Ascending aorta (tissue), 2 donors: Measurements from ENCODE around the gene LYRM4. TPM values are rescaled to one million over a fixed set of nuclear protein-coding genes. Genes with fewer than 3 reads are reported as not detected.

ENCODE experiments used
- DNase-seq, 2 donors: peaks; one replicate each; pipeline ENCODE4 v3.0.0-alpha.2; 2019; ENCODE audit warnings: low spot score in 2 of 2
- H3K27ac ChIP-seq, 2 donors: fragments of 200-600 bp; sonication (generic); one replicate each; pipeline ENCODE4 v1.5.1; 2016 to 2017; ENCODE audit warnings: mild to moderate bottlenecking in 1 of 2
- H3K27me3 ChIP-seq: fragments of 200-600 bp; sonication (generic); one replicate; pipeline ENCODE4 v1.5.1; 2017
- H3K36me3 ChIP-seq, 2 donors: fragments of 200-600 bp; sonication (generic); one replicate each; pipeline ENCODE4 v1.5.1; 2016
- H3K4me1 ChIP-seq, 2 donors: fragments of 200-600 bp; sonication (generic); one replicate each; pipeline ENCODE4 v1.5.1; 2016 to 2017; ENCODE audit warnings: mild to moderate bottlenecking in 1 of 2
- H3K4me3 ChIP-seq, 2 donors: fragments of 200-600 bp; sonication (generic); one replicate each; pipeline ENCODE4 v1.5.1; 2016 to 2017; ENCODE audit warnings: mild to moderate bottlenecking in 1 of 2
- H3K9me3 ChIP-seq, 2 donors: fragments of 200-600 bp; sonication (generic); one replicate each; pipeline ENCODE4 v1.5.1; 2016
- CTCF ChIP-seq, 3 experiments: fragments of 200-600 bp in 2 of 3; fragments of 450-650 bp in 1 of 3; sonication (generic) in 2 of 3; IDR thresholded peaks; one replicate each; pipeline ENCODE4 v1.5.1; 2016 to 2019; ENCODE audit warnings: antibody characterized with exemption in 3 of 3, mild to moderate bottlenecking in 1 of 3, moderate library complexity in 1 of 3
- intact Hi-C: fragments of 100-400 bp; cut with DNase I; formaldehyde crosslinking; loops from one replicate; pipeline ENCODE4 v1.15.1; 2023
- total RNA-seq: library from RNA; depleted of rRNA; stranded (reverse); fragments of >200 nt; gene quantifications from one replicate; pipeline ENCODE4 v1.1.0, GENCODE V29; 2016

Gene LYRM4
- total RNA-seq, 1 donor from 2014 or later = 10.5 TPM

GRCh38 chr6:5205877-5206850, 54.6 kb downstream of the LYRM4 start:
- H3K4me3 ChIP-seq = peak overlapping the region; percentile 16 to 22
- no peaks in the 10 kb centered on the region for H3K36me3 ChIP-seq
- intact Hi-C loops = loop anchor here (5.0 kb wide), 1 partner anchor 56 kb away; the partner anchor contains the start of genes FARS2 and LYRM4
- peak overlapping the region; percentile 66 to 87 for H3K27ac ChIP-seq
- H3K9me3 ChIP-seq = no peaks in the 10 kb centered on the region
- H3K4me1 ChIP-seq = peaks cover 27 to 29% of the 10 kb centered on the region in 2 donors
- no peaks in the 10 kb centered on the region for H3K27me3 ChIP-seq
- TF ChIP-seq CTCF (IDR thresholded peaks at IDR 0.05) = no peak
- peak in 1 of 2 donors; percentile 72 for DNase-seq

GRCh38 chr6:5205035-5205507, 55.7 kb downstream of the LYRM4 start:
- intact Hi-C loops = loop anchor here (5.0 kb wide), 1 partner anchor 57 kb away; the partner anchor contains the start of genes FARS2 and LYRM4
- Histone ChIP-seq H3K27ac (peak overlapping the region; percentile 66 to 87), H3K4me1 (peaks cover 27 to 31% of the 10 kb centered on the region in 2 donors)

GRCh38 chr6:5204376-5204775, 56.4 kb downstream of the LYRM4 start:
- Histone ChIP-seq H3K27me3 (no peaks in the 10 kb centered on the region), H3K36me3 (no peaks in the 10 kb centered on the region), H3K4me3 (no peak overlapping the region), H3K9me3 (no peaks in the 10 kb centered on the region), H3K4me1 (peaks cover 27 to 31% of the 10 kb centered on the region in 2 donors), H3K27ac (peak overlapping the region; percentile 66 to 87)
- no peak for TF ChIP-seq CTCF (IDR thresholded peaks at IDR 0.05)
- intact Hi-C loops = no loop called here
- DNase-seq = no peak

More at GRCh38 chr6:5205035-5205507, 55.7 kb downstream of the LYRM4 start:
- H3K4me3 ChIP-seq = no peak overlapping the region
- no peaks in the 10 kb centered on the region for H3K36me3 ChIP-seq
- no peaks in the 10 kb centered on the region for H3K9me3 ChIP-seq
- no peak for DNase-seq
- no peaks in the 10 kb centered on the region for H3K27me3 ChIP-seq
- TF ChIP-seq CTCF (IDR thresholded peaks at IDR 0.05) = no peak

- no peaks in the 10 kb centered on the region for H3K27me3 ChIP-seq
- peaks cover 27 to 28% of the 10 kb centered on the region in 2 donors for H3K4me1 ChIP-seq
- no peaks in the 10 kb centered on the region for H3K9me3 ChIP-seq
- intact Hi-C loops = no loop called here
- H3K36me3 ChIP-seq = no peaks in the 10 kb centered on the region
- peak overlapping the region; percentile 66 to 87 for H3K27ac ChIP-seq
- no peak for TF ChIP-seq CTCF (IDR thresholded peaks at IDR 0.05)
- H3K4me3 ChIP-seq = no peak overlapping the region
- no peak for DNase-seq
Measured at GRCh38 chr6:5203546-5203945, 57.2 kb downstream of the LYRM4 start.

GRCh38 chr6:5202941-5203340, 57.8 kb downstream of the LYRM4 start:
- no peak overlapping the region for H3K27ac ChIP-seq
- H3K27me3 ChIP-seq = no peaks in the 10 kb centered on the region
- no peak for DNase-seq
- H3K4me3 ChIP-seq = no peak overlapping the region
- no peaks in the 10 kb centered on the region for H3K36me3 ChIP-seq
- peaks cover 25 to 27% of the 10 kb centered on the region in 2 donors for H3K4me1 ChIP-seq
- H3K9me3 ChIP-seq = no peaks in the 10 kb centered on the region
- TF ChIP-seq CTCF (IDR thresholded peaks at IDR 0.05) = no peak
- intact Hi-C loops = no loop called here
